Neural cell (in vitro differentiated cells): ENCODE data around the gene SFXN2. TPM values are rescaled to one million over a fixed set of nuclear protein-coding genes. Genes with fewer than 3 reads are reported as not detected.

ENCODE experiments used
- H2AFZ ChIP-seq: fragments of 200-600, 300-800 bp; sonication (generic), shearing (Covaris generic); 2 replicates; pipeline ENCODE4 v1.6.0; 2014; ENCODE audit warnings: low read depth, mild to moderate bottlenecking, antibody characterized with exemption, low read length, moderate library complexity
- H3F3A ChIP-seq: fragments of 200-600 bp; shearing (Covaris generic); 2 replicates; pipeline ENCODE4 v1.6.1; 2016; ENCODE audit warnings: mild to moderate bottlenecking, moderate library complexity, mixed read lengths, antibody characterized with exemption, low read length; ENCODE audit not compliant: insufficient read depth, poor library complexity, severe bottlenecking
- H3K27ac ChIP-seq: fragments of 200-600, 300-800 bp; sonication (generic), shearing (Covaris generic); 2 replicates; pipeline ENCODE4 v1.5.1; 2014; ENCODE audit warnings: mild to moderate bottlenecking, low read length, moderate library complexity
- H3K27me3 ChIP-seq: fragments of 300-800, 200-600 bp; sonication (generic), shearing (Covaris generic); 2 replicates; pipeline ENCODE4 v1.6.0; 2014; ENCODE audit warnings: mild to moderate bottlenecking, low read depth, low read length, moderate library complexity; ENCODE audit not compliant: insufficient read depth
- H3K36me3 ChIP-seq: fragments of 300-800, 200-600 bp; sonication (generic), shearing (Covaris generic); 2 replicates; pipeline ENCODE4 v1.5.1; 2014; ENCODE audit warnings: mild to moderate bottlenecking, antibody characterized with exemption, low read length, moderate library complexity; ENCODE audit not compliant: insufficient read depth
- H3K4me2 ChIP-seq: fragments of 300-800, 200-600 bp; sonication (generic), shearing (Covaris generic); 2 replicates; pipeline ENCODE4 v1.6.0; 2014; ENCODE audit warnings: mild to moderate bottlenecking, low read length
- H3K4me3 ChIP-seq: fragments of 300-800, 200-600 bp; sonication (generic), shearing (Covaris generic); 2 replicates; pipeline ENCODE4 v1.5.1; 2014; ENCODE audit warnings: mild to moderate bottlenecking, low read length, moderate library complexity
- H3K79me2 ChIP-seq: fragments of 200-600 bp; shearing (Covaris generic); replicated peaks from 2 replicates; pipeline ENCODE4 v1.6.0; 2014; ENCODE audit warnings: mild to moderate bottlenecking, low read length, moderate library complexity; ENCODE audit not compliant: insufficient read depth
- H3K9ac ChIP-seq: fragments of 300-800, 200-600 bp; sonication (generic), shearing (Covaris generic); 2 replicates; pipeline ENCODE4 v1.6.1; 2016; ENCODE audit warnings: mild to moderate bottlenecking, low read length, mixed read lengths
- H3K9me2 ChIP-seq: fragments of 200-600 bp; shearing (Covaris generic); 2 replicates; pipeline ENCODE4 v1.6.1; 2016; ENCODE audit warnings: mild to moderate bottlenecking, low read length, mixed read lengths; ENCODE audit not compliant: insufficient read depth
- H3K9me3 ChIP-seq: fragments of 200-600, 300-800 bp; sonication (generic), shearing (Covaris generic); 2 replicates; pipeline ENCODE4 v1.6.1; 2016; ENCODE audit warnings: mild to moderate bottlenecking, mixed run types, low read length, moderate library complexity, mixed read lengths
- H4K20me1 ChIP-seq: fragments of 200-600 bp; shearing (Covaris generic); 2 replicates; pipeline ENCODE4 v1.6.1; 2016; ENCODE audit warnings: mild to moderate bottlenecking, mixed run types; ENCODE audit not compliant: insufficient read depth
- EP300 ChIP-seq: fragments of 450-650 bp; conservative IDR thresholded peaks from 2 replicates; pipeline ENCODE4 v1.6.1; 2014; ENCODE audit warnings: antibody characterized with exemption, mild to moderate bottlenecking, moderate library complexity; ENCODE audit not compliant: poor library complexity, severe bottlenecking
- EZH2 ChIP-seq: fragments of 200-600, 300-800 bp; shearing (Covaris generic), sonication (generic); IDR thresholded peaks from 2 replicates; pipeline ENCODE4 v1.6.1; 2014; ENCODE audit warnings: antibody characterized with exemption, low read length, borderline replicate concordance, mild to moderate bottlenecking; ENCODE audit not compliant: insufficient read depth, poor library complexity, severe bottlenecking
- MXI1 ChIP-seq: fragments of 450-650 bp; conservative IDR thresholded peaks from 2 replicates; pipeline ENCODE4 v1.6.1; 2014; ENCODE audit warnings: antibody characterized with exemption, mild to moderate bottlenecking; ENCODE audit not compliant: poor library complexity, severe bottlenecking
- POLR2AphosphoS5 ChIP-seq: IDR thresholded peaks from 2 replicates; pipeline ENCODE4 v1.6.1; 2012
- RAD21 ChIP-seq: fragments of 450-650 bp; conservative IDR thresholded peaks from 2 replicates; pipeline ENCODE4 v1.6.1; 2014; ENCODE audit warnings: antibody characterized with exemption, mild to moderate bottlenecking, moderate library complexity
- SMC3 ChIP-seq: fragments of 450-650 bp; conservative IDR thresholded peaks from 2 replicates; pipeline ENCODE4 v1.6.1; 2014; ENCODE audit warnings: antibody characterized with exemption, mild to moderate bottlenecking, moderate library complexity; ENCODE audit not compliant: poor library complexity
- TAF1 ChIP-seq: IDR thresholded peaks from 2 replicates; pipeline ENCODE4 v1.6.1; 2012; ENCODE audit warnings: low read depth
- polyA minus RNA-seq: library from RNA; depleted of rRNA, polyadenylated mRNA; stranded (reverse); fragments of >200 nt; gene quantifications from 2 replicates; pipeline ENCODE4 v1.2.3, GENCODE V29; 2014
- polyA plus RNA-seq: library from polyadenylated mRNA; depleted of rRNA; stranded (reverse); fragments of >200 nt; gene quantifications from 2 replicates; pipeline ENCODE4 v1.2.3, GENCODE V29; 2014
- TF ChIP-seq, protein P1 (sequence below): IDR thresholded peaks from 2 replicates; pipeline ENCODE4 v1.6.1; 2012; ENCODE audit warnings: borderline replicate concordance
- TF ChIP-seq, protein P2 (sequence below): fragments of 450-650 bp; IDR thresholded peaks from 2 replicates; pipeline ENCODE4 v1.5.1; 2014; ENCODE audit warnings: antibody characterized with exemption, mild to moderate bottlenecking, moderate library complexity; ENCODE audit not compliant: poor library complexity, severe bottlenecking

Gene SFXN2, protein sequence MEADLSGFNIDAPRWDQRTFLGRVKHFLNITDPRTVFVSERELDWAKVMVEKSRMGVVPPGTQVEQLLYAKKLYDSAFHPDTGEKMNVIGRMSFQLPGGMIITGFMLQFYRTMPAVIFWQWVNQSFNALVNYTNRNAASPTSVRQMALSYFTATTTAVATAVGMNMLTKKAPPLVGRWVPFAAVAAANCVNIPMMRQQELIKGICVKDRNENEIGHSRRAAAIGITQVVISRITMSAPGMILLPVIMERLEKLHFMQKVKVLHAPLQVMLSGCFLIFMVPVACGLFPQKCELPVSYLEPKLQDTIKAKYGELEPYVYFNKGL
- polyA plus RNA-seq (14.9 and 16.0 TPM in 2 replicates), polyA minus RNA-seq (11.0 and 12.3 TPM in 2 replicates)

DNA sequence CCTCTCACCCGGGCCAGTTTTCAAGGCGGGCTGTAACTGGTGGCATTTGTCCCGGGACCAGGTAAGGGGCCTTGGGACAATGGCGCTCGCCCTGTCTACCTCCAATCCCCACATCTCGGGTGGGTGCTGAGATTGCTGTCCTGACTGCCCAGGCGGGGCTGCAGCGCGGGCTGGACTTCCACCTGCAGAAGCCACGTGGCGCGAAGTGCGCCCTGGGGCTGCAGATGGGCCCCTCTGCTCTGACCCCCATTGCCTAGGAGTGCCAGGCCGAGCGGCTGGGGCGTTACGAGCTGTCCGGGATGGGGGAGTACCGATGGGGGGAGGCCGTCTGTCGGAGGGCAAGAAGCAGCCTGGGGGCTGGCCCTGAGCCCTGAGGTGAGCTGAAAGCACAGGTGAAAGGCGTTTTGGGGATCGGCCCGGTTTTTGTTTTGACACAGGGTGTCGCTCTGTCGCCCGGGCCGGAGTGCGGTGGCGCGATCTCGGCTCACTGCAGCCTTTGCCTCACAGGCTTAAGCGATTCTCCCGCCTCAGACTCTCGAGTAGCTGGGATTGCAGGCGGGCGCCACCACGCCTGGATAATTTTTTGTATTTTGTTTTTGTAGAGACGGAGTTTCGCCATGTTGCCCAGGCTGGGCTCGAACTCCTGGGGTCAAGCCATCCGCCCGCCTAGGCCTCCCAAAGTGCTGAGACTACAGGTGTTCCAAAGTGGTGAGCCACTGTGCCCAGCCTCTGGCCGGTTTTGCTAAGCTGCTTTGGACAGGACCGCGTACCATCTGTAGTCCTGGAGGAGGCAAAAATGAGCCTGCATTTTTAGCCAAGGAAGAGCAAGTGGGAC is at the start of gene SFXN2:
Gene SFXN2 (plus strand): TSS at position 16 of the 835 bp plus-strand sequence. CDS start 12,001 bp downstream, outside the sequence.
- Histone ChIP-seq H3K27me3 (no peaks in the 10 kb centered on the region), H4K20me1 (no peaks in the 10 kb centered on the region), H2AFZ (peak within 1 kb of the TSS; percentile 86), H3K9me2 (no peaks in the 10 kb centered on the region), H3K79me2 (peaks cover 38% of the 10 kb centered on the region), H3K27ac (peak within 1 kb of the TSS; percentile 96), H3F3A (peaks cover 3% of the 10 kb centered on the region), H3K36me3 (no peaks in the 10 kb centered on the region), H3K4me2 (peak within 1 kb of the TSS; percentile 76), H3K9me3 (no peaks in the 10 kb centered on the region), H3K4me3 (peak within 1 kb of the TSS; percentile 90), H3K9ac (peak within 1 kb of the TSS; percentile 93)
- TF ChIP-seq, protein P1, sequence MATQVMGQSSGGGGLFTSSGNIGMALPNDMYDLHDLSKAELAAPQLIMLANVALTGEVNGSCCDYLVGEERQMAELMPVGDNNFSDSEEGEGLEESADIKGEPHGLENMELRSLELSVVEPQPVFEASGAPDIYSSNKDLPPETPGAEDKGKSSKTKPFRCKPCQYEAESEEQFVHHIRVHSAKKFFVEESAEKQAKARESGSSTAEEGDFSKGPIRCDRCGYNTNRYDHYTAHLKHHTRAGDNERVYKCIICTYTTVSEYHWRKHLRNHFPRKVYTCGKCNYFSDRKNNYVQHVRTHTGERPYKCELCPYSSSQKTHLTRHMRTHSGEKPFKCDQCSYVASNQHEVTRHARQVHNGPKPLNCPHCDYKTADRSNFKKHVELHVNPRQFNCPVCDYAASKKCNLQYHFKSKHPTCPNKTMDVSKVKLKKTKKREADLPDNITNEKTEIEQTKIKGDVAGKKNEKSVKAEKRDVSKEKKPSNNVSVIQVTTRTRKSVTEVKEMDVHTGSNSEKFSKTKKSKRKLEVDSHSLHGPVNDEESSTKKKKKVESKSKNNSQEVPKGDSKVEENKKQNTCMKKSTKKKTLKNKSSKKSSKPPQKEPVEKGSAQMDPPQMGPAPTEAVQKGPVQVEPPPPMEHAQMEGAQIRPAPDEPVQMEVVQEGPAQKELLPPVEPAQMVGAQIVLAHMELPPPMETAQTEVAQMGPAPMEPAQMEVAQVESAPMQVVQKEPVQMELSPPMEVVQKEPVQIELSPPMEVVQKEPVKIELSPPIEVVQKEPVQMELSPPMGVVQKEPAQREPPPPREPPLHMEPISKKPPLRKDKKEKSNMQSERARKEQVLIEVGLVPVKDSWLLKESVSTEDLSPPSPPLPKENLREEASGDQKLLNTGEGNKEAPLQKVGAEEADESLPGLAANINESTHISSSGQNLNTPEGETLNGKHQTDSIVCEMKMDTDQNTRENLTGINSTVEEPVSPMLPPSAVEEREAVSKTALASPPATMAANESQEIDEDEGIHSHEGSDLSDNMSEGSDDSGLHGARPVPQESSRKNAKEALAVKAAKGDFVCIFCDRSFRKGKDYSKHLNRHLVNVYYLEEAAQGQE = no peak
- TF ChIP-seq EP300 (no peak), RAD21 (peak; percentile 25), SMC3 (peak; percentile 37), MXI1 (peak; percentile 97), EZH2 (no peak), TAF1 (no peak), POLR2AphosphoS5 (no peak)
- TF ChIP-seq, protein P2, sequence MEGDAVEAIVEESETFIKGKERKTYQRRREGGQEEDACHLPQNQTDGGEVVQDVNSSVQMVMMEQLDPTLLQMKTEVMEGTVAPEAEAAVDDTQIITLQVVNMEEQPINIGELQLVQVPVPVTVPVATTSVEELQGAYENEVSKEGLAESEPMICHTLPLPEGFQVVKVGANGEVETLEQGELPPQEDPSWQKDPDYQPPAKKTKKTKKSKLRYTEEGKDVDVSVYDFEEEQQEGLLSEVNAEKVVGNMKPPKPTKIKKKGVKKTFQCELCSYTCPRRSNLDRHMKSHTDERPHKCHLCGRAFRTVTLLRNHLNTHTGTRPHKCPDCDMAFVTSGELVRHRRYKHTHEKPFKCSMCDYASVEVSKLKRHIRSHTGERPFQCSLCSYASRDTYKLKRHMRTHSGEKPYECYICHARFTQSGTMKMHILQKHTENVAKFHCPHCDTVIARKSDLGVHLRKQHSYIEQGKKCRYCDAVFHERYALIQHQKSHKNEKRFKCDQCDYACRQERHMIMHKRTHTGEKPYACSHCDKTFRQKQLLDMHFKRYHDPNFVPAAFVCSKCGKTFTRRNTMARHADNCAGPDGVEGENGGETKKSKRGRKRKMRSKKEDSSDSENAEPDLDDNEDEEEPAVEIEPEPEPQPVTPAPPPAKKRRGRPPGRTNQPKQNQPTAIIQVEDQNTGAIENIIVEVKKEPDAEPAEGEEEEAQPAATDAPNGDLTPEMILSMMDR = peak; percentile 34

DNA sequence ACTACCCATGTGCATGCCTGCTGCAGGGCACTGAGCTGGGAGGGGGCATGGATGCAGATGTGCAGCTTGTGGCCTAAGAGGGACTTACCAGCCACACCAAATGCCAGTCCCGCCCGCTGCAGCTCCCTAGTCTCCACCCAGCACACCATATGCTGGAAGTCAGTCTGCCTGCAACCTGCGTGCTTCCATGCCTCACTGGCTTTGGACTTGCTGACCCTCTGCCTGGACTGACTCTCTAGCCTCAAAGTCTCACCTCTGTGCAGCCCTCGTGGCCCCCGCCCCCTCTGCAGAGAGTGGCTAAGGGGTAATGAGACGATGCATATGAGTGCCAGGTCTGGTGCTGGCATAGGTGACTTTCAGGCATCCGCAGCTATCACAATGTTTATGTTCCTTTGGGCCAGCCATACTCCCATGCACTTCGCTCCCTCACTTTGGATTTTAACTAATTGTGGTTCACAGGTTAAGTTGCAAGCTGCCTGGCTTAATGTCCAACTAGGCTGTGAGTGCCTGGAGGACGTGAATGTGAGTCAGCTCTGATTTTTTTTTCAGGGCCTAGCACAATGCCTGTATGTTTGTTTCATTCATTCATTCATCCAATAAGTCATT is 48.4 kb upstream of the SFXN2 start:
- H2AFZ ChIP-seq = no peak overlapping the region
- H3K9ac ChIP-seq = no peak overlapping the region
- H3K4me2 ChIP-seq = no peak overlapping the region
- no peaks in the 10 kb centered on the region for H3K9me3 ChIP-seq
- H3K27me3 ChIP-seq = no peaks in the 10 kb centered on the region
- no peaks in the 10 kb centered on the region for H3F3A ChIP-seq
- H3K4me3 ChIP-seq = no peak overlapping the region
- H3K9me2 ChIP-seq = no peaks in the 10 kb centered on the region
- no peaks in the 10 kb centered on the region for H4K20me1 ChIP-seq
- H3K27ac ChIP-seq = no peak overlapping the region
- H3K79me2 ChIP-seq = no peaks in the 10 kb centered on the region
- TF ChIP-seq MXI1 (no peak), SMC3 (no peak), EZH2 (no peak), TAF1 (no peak), RAD21 (no peak)
- TF ChIP-seq, protein P1 = no peak
- TF ChIP-seq, protein P2 = no peak
- H3K36me3 ChIP-seq = no peaks in the 10 kb centered on the region
